Frontal cortex (tissue), 4 donors: Measurements from ENCODE around the gene ZNF335. TPM values are rescaled to one million over a fixed set of nuclear protein-coding genes. Genes with fewer than 3 reads are reported as not detected.

Source experiments
- DNase-seq, 2 donors: peaks; one replicate each; pipeline ENCODE4 v3.0.0; 2012; ENCODE audit warnings: low spot score in 2 of 2
- FAIRE-seq: peaks from 2 replicates; lab custom pipeline; 2012; peaks lifted over from hg19 to GRCh38; lab: Jason Lieb, UNC
- total RNA-seq: library from RNA; depleted of rRNA; stranded (reverse); fragments of >200 nt; gene quantifications from one replicate; pipeline ENCODE4 v1.2.3, GENCODE V29; 2014
- donor health status: control.
- donor health status: control.
- donor health status: control.

Gene ZNF335
- total RNA-seq, 1 donor from 2014 or later = 12.6 TPM

DNA sequence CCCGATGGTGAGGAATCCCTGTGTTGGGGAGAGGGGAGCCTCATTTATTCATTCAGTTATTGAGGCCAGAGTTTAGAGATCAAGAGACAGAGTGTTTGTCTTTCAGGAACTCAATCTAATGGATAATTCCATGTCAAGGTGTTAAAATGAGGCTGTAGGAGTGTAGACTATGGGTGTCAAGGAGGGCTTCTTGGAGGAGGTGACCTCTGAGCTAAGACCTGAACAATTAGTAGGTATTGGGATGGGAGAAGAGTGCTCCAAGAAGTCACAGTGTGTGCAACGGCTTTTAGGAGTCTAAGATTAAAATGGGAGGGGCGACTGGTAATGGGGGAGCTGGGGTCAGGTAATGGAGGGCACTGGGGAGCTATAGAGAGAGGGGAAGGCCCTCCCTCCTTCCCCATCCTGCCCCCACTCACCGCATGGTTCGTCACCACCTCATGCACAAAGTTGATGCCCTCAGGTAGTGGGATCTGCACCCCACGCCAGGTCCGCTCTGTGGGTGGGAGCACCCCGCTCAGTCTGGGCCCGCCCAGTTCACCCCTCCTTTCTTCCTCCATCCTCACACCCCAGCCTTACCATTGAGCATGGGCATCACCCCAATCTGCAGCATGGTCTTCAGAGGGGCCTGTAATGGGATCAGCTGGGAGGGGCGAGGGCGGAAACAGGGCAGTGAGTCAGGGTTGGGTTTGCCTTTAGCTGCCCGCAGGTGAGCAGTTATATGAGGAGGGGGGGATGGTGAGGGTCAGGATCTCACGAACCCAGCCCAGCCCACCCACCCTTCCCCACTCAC is 72.8 kb downstream of the ZNF335 start:
- DNase-seq = no peak
- FAIRE-seq = no peak

Other genes with a start within 250 kb of the ZNF335 start
- gene SPINT4, start 249.9 kb downstream of the ZNF335 start, total RNA-seq = not detected
- gene WFDC3, start 180.3 kb downstream of the ZNF335 start, total RNA-seq = not detected
- 13.0 TPM for gene DNTTIP1, start 180.2 kb downstream of the ZNF335 start, total RNA-seq
- gene UBE2C, start 159.6 kb downstream of the ZNF335 start, total RNA-seq = 3.7 TPM
- gene TNNC2, start 144.9 kb downstream of the ZNF335 start, total RNA-seq = not detected
- 15.5 TPM for gene SNX21, start 138.4 kb downstream of the ZNF335 start, total RNA-seq
- gene ACOT8, start 114.8 kb downstream of the ZNF335 start, total RNA-seq = 32.6 TPM
- gene ZSWIM3, start 114.6 kb downstream of the ZNF335 start, total RNA-seq = 13.9 TPM
- gene ZSWIM1, start 91.0 kb downstream of the ZNF335 start, total RNA-seq = 5.3 TPM
- gene SPATA25, start 84.6 kb downstream of the ZNF335 start, total RNA-seq = 2.0 TPM
- 3.3 TPM for gene NEURL2, start 81.0 kb downstream of the ZNF335 start, total RNA-seq
- 14.7 TPM for gene CTSA, start 80.9 kb downstream of the ZNF335 start, total RNA-seq
- 19.2 TPM for gene PLTP, start 60.0 kb downstream of the ZNF335 start, total RNA-seq
- 9.0 TPM for gene PCIF1, start 37.5 kb downstream of the ZNF335 start, total RNA-seq
- gene MMP9, start 36.7 kb upstream of the ZNF335 start, total RNA-seq = under 0.01 TPM
- 18.8 TPM for gene SLC12A5, start 57.0 kb upstream of the ZNF335 start, total RNA-seq
- 18.3 TPM for gene NCOA5, start 117.8 kb upstream of the ZNF335 start, total RNA-seq
- 0.41 TPM for gene CD40, start 146.1 kb upstream of the ZNF335 start, total RNA-seq